M059J (cell line): ENCODE measurements around the gene AIFM3. TPM values are rescaled to one million over a fixed set of nuclear protein-coding genes. Genes with fewer than 3 reads are reported as not detected.
A peak's percentile ranks its signal among the peaks of the same experiment; 100 is the strongest.
"Not testable (repeated sequence)": the region's sequence is repeated elsewhere in the genome, so short reads cannot be mapped to it uniquely, and the experiment has no call there.

Experiments
- DNase-seq: peaks from one replicate; pipeline ENCODE4 v3.0.0-alpha.2; 2012; ENCODE audit warnings: low read depth
- total RNA-seq: library from RNA; depleted of rRNA; stranded (reverse); fragments of >200 nt; shearing (Covaris generic); gene quantifications from 2 replicates; pipeline ENCODE4 v1.2.3, GENCODE V29; 2014; rRNA removed

Gene AIFM3, protein sequence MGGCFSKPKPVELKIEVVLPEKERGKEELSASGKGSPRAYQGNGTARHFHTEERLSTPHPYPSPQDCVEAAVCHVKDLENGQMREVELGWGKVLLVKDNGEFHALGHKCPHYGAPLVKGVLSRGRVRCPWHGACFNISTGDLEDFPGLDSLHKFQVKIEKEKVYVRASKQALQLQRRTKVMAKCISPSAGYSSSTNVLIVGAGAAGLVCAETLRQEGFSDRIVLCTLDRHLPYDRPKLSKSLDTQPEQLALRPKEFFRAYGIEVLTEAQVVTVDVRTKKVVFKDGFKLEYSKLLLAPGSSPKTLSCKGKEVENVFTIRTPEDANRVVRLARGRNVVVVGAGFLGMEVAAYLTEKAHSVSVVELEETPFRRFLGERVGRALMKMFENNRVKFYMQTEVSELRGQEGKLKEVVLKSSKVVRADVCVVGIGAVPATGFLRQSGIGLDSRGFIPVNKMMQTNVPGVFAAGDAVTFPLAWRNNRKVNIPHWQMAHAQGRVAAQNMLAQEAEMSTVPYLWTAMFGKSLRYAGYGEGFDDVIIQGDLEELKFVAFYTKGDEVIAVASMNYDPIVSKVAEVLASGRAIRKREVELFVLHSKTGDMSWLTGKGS
- 0.10 and 0.47 TPM in 2 replicates for total RNA-seq

DNA sequence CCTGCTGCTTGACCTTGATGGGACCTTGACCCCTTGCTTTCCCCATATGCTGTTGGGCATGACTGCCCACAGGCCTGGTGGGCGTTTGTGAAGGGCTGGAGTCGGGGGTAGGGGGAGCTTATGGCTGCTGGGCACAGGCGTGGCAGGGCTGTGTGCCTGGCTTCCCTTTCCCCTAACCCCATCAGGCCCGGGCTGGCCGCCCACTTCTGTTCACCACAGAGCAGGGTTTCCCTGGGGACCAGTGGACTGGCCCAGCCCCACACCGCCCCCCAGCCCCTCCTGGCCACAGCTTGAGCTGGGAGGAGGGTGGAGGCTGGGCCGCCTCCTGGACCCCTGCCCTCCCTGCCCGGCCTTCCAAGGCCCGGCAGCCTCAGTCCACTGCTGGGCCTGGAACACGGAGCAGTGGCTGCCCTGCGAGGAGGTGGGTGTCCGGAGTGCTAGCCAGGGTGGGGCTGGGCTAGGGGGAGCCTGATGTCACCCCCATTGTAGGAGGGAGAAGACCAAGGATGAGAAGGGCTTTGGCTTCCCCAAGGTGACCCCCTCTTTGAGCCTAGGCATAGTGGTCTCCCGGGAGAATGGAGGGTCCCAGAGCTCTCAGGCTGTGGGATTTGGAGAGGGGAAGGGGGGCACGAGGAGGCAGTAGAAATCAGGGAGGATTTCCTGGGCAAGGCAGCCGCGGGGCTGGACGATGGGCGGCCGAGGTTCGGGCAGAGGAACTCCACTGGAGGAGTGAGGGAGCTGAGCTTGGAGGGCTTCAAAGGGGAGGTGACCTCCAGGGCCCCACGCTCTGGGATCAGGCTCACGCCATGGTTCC is at the start of gene AIFM3:
TSS of gene AIFM3 (plus strand) at position 373 of the 814 bp plus-strand sequence. CDS start 690 bp downstream, outside the sequence.
- DNase-seq = no peak

DNA sequence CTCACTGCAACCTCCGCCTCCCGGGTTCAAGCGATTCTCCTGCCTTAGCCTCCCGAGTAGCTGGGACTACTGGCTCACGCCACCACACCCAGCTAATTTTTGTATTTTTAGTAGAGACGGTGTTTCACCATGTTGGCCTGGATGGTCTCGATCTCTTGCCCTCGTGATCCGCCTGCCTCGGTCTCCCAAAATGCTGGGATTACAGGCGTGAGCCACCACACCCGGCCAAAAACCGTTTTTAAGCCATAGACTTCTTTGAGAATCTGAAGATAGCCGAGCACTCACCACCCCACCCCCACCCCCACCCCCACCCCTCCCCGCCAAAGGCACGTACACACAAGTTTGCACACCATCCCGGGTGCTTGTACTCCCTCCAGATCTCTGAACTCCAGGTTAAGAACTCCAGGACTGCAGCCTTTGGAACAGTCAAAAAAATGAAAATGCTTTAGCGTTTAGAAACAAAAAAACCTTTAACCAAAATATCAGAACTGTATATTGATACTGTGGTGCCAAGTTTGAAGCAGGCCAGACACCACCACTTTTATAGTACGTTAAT is 48.3 kb upstream of the AIFM3 start:
- no peak for DNase-seq

DNA sequence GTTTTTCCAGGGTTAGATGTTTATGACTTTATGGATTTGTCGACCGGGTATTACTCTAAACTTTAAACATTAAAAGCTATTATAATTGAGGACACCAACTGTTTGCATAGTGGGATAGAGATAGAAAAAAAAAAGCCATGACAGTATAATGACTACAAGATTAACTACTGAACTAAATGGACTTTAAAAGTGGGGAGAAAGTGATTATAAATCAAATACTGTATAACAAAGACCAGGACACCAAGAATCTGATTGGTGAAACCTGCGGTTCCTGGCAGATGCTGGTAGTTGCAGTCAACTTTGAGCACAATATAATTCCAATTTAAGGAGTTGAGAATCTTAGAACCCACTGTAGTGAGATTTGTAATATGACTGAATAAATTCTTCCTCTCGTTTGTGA is 47.3 kb upstream of the AIFM3 start:
- no peak for DNase-seq

DNA sequence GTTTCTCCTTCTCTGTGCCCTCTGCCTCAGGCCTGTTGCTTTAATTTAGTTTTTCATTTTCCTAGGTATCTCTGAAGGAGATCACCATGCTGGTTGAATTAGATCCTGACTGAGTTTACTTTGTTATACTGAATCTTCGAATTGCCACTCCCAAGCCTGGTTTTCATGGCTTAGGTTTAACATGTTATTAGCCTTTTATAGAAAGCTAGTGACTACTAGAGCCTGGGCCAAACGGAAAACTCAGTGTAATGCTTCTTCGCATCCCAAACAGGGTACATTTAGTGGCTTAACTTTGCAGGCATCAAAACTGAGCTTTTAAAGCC is 46.2 kb upstream of the AIFM3 start:
- DNase-seq = no peak

DNA sequence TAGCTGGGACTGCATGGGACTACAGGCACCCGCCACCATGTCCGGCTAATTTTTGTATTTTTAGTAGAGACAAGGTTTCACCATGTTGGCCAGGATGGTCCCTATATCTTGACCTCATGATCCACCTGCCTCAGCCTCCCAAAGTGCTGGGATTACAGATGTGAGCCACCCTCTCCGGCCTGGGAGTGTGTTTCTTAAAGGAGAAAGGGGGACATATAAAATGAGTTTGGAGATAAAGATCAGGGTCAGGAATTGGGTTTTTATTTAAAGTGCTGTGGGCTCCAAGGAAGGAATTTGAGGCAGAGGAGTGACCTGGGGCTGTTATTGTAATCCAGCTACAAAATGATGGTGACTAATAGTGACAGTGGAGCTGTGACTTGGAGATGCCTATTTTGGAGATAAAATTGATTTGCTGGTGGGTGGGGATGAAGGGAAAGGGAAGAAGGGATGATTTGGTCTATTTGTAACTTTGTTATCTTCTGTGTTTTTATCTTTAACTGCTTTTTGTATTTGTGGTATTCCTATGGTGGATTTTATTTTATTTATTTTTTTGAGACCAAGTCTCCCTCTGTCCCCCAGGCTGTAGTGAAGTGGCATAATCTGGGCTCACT is 44.8 kb upstream of the AIFM3 start:
- DNase-seq = peak; percentile 55

DNA sequence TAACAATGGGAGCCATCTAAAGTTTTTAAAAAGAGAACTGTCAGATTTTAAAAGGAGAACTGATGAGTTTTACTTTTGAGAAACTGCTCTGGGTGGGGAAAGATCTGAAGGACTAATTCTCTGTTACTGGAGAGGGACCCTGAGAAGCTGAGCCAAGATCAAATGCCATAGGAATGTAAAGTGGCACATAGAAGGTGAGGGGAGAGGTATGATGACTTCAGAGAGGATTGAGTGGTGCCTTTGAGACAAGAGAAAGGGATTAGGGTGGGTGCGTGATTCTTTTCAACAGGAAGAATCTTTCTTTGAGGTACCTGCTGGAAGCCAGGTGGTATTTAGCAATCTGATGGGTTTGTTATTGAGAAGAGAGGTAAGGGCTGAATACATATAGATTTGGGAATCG is 40.8 kb upstream of the AIFM3 start:
- DNase-seq = no peak

DNA sequence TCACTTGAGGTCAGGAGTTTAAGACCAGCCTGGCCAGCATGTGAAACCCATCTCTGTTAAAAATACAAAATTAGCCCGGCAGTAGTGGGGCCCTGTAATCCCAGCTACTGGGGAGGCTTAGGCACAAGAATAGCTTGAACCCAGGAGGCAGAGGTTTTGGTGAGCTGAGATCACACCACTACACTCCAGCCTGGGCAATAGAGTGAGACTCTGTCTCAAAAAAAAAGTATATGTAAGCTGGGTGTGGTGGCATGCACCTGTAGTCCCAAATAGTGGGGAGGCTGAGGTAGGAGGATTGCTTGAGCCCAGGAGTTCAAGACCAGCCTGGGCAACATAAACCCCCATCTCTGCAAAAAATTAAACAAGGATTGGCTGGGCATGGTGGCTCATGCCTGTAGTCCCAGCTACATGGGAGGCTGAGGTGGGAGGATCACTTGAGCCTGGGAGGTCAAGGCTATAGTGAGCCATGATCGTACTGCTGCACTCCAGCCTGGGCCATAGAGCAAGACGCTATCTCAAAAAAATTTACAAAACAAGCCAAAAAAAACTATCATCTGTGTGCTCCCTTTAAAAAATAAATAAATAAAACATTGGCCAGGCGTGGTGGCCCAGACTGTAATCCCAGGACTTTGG is 39.0 kb upstream of the AIFM3 start:
- no peak for DNase-seq

DNA sequence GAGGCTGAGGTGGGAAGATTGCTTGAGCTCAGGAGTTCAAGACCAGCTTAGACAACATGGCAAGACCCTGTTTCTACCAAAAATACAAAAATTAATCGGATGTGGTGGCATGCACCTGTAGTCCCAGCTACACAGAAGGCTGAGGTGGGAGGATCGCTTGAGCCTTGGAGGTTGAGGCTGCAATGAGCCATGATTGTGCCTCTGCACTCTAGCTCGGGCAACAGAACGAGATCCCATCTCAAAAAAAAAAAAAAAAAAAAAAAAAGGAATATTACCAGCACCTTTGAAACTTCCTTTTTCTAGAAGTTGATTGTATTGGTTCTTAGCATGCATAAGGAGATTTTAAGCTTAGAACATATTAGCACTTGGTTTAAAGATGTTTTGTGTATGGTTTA is 38.5 kb upstream of the AIFM3 start:
- DNase-seq = no peak

DNA sequence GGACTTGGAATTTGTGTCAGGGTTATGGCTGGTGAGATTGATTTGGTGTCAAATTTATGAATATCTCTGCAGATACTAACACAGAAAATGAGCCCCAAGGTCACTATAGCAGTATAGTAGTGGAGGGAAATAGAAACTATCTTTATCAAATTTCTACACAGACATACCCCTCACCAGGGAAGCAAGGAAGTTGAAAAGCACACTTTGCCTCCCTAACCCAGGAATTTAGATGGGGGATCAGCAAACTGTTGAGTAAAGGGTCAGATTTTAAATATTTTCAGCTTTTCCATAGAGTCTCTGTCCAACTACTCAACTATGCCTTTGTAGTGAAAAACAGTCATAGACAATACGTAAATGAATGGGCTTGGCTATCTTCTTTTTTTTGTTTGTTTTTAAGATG is 37.1 kb upstream of the AIFM3 start:
- DNase-seq = no peak

DNA sequence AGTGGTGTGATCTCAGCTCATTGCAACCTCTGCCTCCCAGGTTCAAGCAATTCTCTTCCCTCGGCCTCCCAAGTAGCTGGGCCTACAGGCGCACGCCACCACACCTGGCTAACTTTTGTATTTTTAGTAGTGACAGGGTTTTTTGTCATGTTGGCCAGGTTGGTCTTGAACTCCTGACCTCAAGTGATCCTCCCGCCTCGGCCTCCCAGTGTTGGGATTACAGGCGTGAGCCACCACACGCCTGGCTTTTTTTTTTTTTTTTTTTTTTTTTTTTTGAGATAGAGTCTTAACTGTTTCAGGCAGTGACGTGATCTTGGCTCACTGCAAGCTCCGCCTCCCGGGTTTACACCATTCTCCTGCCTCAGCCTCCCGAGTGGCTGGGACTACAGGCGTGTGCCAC is 36.6 kb upstream of the AIFM3 start:
- DNase-seq = not testable (repeated sequence)

DNA sequence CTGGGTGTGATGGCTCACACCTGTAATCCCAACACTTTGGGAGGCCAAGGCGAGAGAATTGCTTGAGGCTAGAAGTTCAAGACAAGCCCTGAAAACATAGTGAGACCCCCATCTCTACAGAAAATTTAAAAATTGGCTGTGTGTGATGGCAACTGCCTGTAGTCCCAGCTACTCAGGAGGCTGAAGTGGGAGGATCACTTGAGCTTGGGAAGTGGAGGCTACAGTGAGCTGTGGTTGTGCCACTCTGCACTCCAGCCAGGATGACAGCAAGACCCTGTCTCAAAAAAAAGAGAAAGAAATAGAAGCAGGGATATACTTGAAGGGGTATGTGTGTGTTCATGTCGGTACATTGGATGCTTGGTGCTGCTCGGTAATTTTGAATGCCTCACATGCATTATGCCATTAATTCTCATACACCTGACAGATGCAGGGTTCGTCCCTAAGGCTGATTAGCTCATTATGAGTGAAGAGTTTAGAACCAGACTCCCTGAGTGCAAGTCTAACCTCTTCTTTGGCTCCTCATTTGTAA is 35.9 kb upstream of the AIFM3 start:
- no peak for DNase-seq

DNA sequence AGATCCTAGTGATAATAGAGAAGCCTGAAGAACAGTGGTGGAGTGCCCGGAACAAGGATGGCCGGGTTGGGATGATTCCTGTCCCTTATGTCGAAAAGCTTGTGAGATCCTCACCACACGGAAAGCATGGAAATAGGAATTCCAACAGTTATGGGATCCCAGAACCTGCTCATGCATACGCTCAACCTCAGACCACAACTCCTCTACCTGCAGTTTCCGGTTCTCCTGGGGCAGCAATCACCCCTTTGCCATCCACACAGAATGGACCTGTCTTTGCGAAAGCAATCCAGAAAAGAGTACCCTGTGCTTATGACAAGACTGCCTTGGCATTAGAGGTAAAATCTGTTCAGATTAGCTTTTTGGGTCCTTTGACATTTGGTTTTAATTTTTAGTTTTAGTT is 33.1 kb upstream of the AIFM3 start:
- no peak for DNase-seq

DNA sequence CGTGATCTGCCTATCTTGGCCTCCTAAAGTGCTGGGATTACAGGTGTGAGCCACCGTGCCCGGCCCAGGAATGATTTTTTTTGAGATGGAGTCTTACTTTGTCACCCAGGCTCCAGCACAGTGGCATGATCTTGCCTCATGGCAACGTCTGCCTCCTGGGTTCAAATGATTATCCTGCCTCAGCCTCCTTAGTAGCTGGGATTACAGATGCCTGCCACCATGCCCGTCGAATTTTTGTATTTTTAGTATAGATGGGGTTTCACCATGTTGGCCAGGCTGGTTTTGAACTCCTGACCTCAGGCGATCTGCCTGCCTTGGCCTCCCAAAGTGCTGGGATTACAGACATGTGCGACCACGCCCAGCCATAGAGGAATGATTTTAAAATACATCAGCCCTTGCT is 32.0 kb upstream of the AIFM3 start:
- not testable (repeated sequence) for DNase-seq

DNA sequence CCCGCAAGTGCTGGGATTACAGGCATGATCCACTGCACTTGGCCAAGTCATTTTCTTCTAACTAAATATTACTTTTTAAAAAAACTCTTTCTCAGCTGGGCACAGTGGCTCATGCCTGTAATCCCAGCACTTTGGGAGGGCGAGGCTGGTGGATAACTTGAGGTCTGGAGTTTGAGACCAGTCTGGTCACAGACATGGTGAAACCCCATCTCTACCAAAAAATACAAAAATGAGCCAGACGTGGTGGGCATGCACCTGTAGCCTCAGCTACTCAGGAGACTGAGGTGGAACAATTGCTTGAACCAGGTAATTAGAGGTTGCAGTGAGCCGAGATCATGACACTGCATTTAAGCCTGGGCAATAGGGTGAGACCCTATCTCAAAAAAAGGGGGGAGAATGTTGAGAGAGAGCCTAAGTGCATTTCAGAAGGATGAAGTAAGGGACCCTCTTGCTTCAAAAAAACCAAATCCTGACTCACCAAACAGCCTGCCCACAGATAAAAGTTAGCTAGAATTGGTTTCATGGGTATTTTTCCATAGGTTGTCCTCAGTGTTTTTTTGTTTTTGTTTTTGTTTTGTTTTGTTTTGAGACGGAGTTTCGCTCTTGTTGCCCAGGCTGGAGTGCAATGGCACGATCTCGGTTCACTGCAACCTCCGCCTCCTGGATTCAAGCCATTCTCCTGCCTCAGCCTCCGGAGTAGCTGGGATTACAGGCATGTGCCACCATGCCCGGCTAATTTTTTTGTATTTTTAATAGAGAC is 31.1 kb upstream of the AIFM3 start:
- DNase-seq = not testable (repeated sequence)

DNA sequence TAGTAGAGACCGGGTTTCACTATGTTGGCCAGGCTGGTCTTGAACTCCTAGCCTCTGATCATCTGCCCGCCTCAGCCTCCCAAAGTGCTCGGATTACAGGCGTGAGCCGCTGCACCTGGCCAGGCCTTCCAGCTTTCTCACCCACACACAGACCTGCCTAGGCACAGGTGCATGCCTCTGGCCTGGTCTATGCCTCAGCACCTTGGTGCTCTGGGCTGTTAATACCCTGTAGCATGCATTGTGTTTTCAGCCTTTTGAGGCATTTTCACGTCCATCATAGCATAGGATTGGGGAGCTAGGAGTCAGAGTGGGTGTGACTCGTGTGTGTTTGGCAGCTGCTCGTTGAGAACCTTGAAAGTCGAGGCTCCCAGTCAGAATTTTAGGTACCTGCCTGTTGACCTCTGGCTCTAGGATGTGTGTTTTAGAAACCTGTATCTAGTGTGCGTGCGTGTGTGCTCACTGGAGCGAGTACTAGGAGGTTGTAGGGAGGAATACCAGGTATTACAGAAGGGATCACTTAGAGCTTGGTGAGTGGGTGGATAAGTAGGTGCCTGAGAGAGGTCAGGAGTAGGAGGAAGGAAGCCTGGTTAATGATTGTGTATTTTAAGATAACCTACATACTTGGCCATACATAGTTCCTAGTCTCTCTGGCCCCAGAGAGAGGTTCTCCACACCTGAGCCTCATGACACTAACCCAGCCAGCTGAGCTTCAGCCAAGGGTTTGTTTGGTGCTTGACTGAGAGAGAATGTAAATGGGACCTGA is 29.8 kb upstream of the AIFM3 start:
- DNase-seq = no peak

DNA sequence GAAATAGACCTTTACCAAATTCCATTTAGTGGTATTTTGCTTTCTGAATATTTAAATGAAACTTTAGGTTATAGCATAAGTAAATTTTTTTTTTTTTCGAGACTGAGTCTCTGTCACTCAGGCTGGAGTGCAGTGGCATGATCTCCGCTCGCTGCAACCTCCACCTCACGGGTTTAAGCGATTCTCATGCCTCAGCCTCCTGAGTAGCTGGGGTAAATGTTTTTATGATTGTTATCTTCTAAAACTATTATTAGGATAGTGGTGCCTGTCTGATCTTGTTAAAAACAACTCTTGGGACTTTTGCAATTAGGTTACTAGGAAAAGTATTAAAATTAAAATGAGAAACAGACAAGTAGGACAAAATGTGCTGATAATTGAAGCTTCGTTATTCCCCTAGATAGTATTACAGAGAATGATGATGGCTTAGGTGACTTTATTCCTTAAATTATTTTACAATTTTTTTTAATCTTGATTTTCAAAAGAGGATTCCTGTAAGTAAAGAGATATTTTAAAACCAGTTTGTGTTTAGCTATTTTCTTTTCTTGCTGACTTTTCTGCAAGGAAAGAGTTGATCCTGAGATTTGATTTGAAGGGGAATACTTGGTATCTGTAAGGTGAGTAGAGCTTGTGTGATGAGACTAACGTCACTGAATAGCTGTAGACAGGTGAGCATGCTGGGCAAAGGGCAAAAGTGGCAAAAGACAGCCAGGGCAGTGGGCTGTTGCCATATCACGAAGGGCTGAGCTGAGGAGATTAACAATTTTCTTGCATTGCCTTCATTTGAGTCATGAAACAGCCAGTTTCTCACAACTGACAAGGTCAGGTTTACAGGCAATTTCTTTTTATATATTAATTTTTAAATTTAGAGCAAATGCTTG is 29.0 kb upstream of the AIFM3 start:
- no peak for DNase-seq

DNA sequence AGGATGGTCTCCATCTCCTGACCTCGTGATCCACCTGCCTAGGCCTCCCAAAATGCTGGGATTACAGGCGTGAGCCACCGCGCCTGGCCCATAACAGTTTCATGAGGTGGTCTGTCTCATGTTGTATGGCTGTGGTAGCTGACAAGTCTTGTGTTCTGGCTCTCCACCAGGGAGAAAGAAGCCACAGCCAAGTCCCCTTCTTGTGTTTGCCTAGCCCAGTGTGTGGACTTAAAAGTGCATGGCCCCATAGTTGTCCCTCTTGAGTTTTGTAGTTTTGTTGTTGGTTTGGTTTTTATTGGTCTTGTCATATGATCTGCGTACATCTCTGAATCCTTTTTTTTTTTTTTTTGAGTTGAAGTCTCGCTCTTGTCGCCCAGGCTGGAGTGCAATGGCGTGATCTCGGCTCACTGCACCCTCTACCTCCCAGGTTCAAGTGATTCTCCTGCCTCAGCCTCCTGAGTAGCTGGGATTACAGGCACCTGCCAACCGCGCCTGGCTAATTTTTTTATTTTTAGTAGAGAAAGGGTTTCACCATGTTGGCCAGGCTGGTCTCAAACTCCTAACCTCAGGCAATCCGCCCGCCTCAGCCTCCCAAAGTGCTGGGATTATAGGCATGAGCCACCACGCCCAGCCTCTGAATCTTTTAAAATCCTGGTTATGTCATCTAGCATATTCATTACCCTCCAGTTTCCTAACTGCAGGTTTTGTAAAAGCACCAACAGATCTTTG is 27.4 kb upstream of the AIFM3 start:
- DNase-seq = not testable (repeated sequence)

DNA sequence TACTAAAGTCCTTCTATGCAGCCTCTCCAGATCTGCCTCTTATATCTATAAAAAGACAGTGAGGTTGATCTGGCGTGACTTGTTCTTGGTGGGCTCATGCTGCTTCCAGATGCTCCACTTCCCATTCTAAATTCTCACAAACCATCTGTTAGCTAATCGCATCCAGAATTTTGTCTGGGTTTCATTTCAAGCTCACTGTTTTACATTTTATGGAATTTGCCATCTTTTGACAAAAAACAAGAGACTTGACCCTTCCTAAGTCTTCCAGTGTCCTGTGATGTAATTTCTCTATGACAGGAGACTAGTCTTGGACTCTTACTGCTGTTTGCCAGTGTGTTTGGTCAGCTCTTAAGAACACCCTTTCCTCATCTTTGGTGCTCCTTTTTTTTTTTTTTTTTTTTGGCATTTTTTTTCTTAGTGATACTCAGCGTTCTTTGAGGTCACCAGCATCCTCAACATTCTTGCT is 26.8 kb upstream of the AIFM3 start:
- DNase-seq = no peak
